Glutamatergic neuron (in vitro differentiated cells): ENCODE measurements around the gene IL7R. TPM values are rescaled to one million over a fixed set of nuclear protein-coding genes. Genes with fewer than 3 reads are reported as not detected.

ENCODE experiments used
- DNase-seq: peaks from one replicate; pipeline ENCODE4 v3.0.0; 2022
- H3K27ac Mint-ChIP-seq: one replicate; pipeline ENCODE4 v1.8.0; 2020; ENCODE audit warnings: mild to moderate bottlenecking, mixed read lengths, inconsistent platforms; ENCODE audit not compliant: unreplicated experiment
- H3K27me3 Mint-ChIP-seq: one replicate; pipeline ENCODE4 v1.8.0; 2020; ENCODE audit warnings: mild to moderate bottlenecking, moderate library complexity, mixed read lengths, inconsistent platforms; ENCODE audit not compliant: unreplicated experiment
- H3K36me3 Mint-ChIP-seq: one replicate; pipeline ENCODE4 v1.8.0; 2020; ENCODE audit warnings: mild to moderate bottlenecking, mixed read lengths, inconsistent platforms; ENCODE audit not compliant: unreplicated experiment
- H3K4me1 Mint-ChIP-seq: one replicate; pipeline ENCODE4 v1.8.0; 2020; ENCODE audit warnings: mild to moderate bottlenecking, low read depth, mixed read lengths, inconsistent platforms; ENCODE audit not compliant: unreplicated experiment
- H3K4me3 Mint-ChIP-seq: one replicate; pipeline ENCODE4 v1.8.0; 2020; ENCODE audit warnings: mild to moderate bottlenecking, mixed read lengths, inconsistent platforms; ENCODE audit not compliant: unreplicated experiment
- H3K9me3 Mint-ChIP-seq: one replicate; pipeline ENCODE4 v1.8.0; 2020; ENCODE audit warnings: mild to moderate bottlenecking, moderate library complexity, mixed read lengths, inconsistent platforms; ENCODE audit not compliant: unreplicated experiment
- CTCF ChIP-seq: fragments of 200-600 bp; sonication (generic); IDR thresholded peaks from one replicate; pipeline ENCODE4 v1.5.0; 2021; ENCODE audit not compliant: partially characterized antibody, unreplicated experiment
- total RNA-seq: library from RNA; stranded (reverse); fragmentation: NEBNext Ultra II Directional; extraction: Animal tissue kit (Norgen Biotek cat#: 25700); gene quantifications from one replicate; pipeline ENCODE4 v1.2.1, GENCODE V29; 2021; ENCODE audit not compliant: unreplicated experiment

The IL7R gene
- total RNA-seq, 1 donor from 2014 or later = not detected

- H3K36me3 Mint-ChIP-seq = no peaks in the 10 kb centered on the region
- no peaks in the 10 kb centered on the region for H3K4me1 Mint-ChIP-seq
- no peak overlapping the region for H3K27ac Mint-ChIP-seq
- no peak for DNase-seq
- TF ChIP-seq CTCF = no peak
- no peaks in the 10 kb centered on the region for H3K9me3 Mint-ChIP-seq
- no peak overlapping the region for H3K4me3 Mint-ChIP-seq
- peaks cover under 1% of the 10 kb centered on the region for H3K27me3 Mint-ChIP-seq
Observed at GRCh38 chr5:35821513-35821912, 35.2 kb upstream of the IL7R start.

GRCh38 chr5:35822511-35822910 lies 34.2 kb upstream of the IL7R start:
- DNase-seq = no peak
- H3K9me3 Mint-ChIP-seq = no peaks in the 10 kb centered on the region

DNA sequence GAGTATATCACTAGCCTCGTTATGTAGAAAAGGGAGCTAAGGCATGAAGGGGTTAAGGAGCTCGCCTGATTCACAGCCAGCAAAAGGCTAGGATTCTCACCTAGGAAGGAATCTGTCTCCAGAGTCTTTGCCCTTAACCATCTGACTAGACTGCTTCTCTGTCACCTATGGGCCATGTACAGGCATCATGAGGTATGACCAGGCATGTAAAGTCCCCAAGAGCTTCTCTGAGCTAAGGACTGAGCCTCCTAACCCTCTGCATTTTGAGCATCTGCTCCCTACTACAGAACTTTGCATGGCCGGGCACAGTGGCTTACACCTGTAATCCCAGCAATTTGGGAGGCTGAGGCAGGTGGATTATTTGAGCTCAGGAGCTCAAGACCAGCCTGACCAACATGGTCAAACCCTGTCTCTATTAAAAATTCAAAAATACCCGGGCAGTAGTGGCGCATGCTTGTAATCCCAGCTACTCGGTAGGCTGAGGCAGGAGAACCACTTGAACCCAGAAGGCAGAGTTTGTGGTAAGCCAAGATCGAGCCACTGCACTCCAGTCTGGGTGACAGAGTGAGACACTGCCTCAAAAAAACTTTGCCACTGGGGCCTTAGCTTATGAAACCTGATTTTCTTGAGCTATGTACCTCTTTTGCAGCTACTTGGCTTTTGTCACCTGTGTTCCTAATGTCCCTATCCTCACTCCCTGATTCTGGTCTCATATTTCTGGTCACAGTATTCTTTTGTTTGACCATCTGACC lies 33.2 kb upstream of the IL7R start:
- no peaks in the 10 kb centered on the region for H3K36me3 Mint-ChIP-seq
- TF ChIP-seq CTCF = no peak
- H3K4me3 Mint-ChIP-seq = no peak overlapping the region
- no peak overlapping the region for H3K27ac Mint-ChIP-seq
- H3K4me1 Mint-ChIP-seq = no peaks in the 10 kb centered on the region
- H3K27me3 Mint-ChIP-seq = peaks cover 2% of the 10 kb centered on the region
- H3K9me3 Mint-ChIP-seq = no peaks in the 10 kb centered on the region
- no peak for DNase-seq

More at GRCh38 chr5:35822511-35822910, 34.2 kb upstream of the IL7R start:
- no peak overlapping the region for H3K27ac Mint-ChIP-seq
- no peaks in the 10 kb centered on the region for H3K4me1 Mint-ChIP-seq
- peaks cover 2% of the 10 kb centered on the region for H3K27me3 Mint-ChIP-seq
- no peaks in the 10 kb centered on the region for H3K36me3 Mint-ChIP-seq
- TF ChIP-seq CTCF = no peak
- no peak overlapping the region for H3K4me3 Mint-ChIP-seq

GRCh38 chr5:35826056-35826455 lies 30.6 kb upstream of the IL7R start:
- TF ChIP-seq CTCF = no peak
- no peaks in the 10 kb centered on the region for H3K9me3 Mint-ChIP-seq
- no peak for DNase-seq
- H3K4me1 Mint-ChIP-seq = no peaks in the 10 kb centered on the region
- no peak overlapping the region for H3K27ac Mint-ChIP-seq
- H3K4me3 Mint-ChIP-seq = no peak overlapping the region
- H3K36me3 Mint-ChIP-seq = no peaks in the 10 kb centered on the region
- peaks cover 2% of the 10 kb centered on the region for H3K27me3 Mint-ChIP-seq

GRCh38 chr5:35826554-35826953 lies 30.1 kb upstream of the IL7R start:
- TF ChIP-seq CTCF = no peak
- no peaks in the 10 kb centered on the region for H3K4me1 Mint-ChIP-seq
- DNase-seq = no peak
- H3K4me3 Mint-ChIP-seq = no peak overlapping the region
- H3K27ac Mint-ChIP-seq = no peak overlapping the region
- no peaks in the 10 kb centered on the region for H3K36me3 Mint-ChIP-seq
- H3K9me3 Mint-ChIP-seq = no peaks in the 10 kb centered on the region
- H3K27me3 Mint-ChIP-seq = peaks cover 2% of the 10 kb centered on the region
